Stimulated activated CD8-positive, alpha-beta memory T cell treated with anti-CD3 and anti-CD28 coated beads, Interleukin-12 subunit alpha, Interleukin-12 subunit beta, amount 100 ng/mL, for 24 hours (primary cell): ENCODE measurements around the gene ACSS3.
"Not testable (repeated sequence)": the region's sequence is repeated elsewhere in the genome, so short reads cannot be mapped to it uniquely, and the experiment has no call there.

Experiments used
- DNase-seq: peaks from one replicate; pipeline ENCODE4 v3.0.0-alpha.2; 2020; ENCODE audit errors: extremely low read depth

Gene ACSS3

GRCh38 chr12:81167694-81168093 lies 89.8 kb downstream of the ACSS3 start:
- no peak for DNase-seq

- no peak for DNase-seq
Measured at GRCh38 chr12:81168445-81168844, 90.6 kb downstream of the ACSS3 start.

GRCh38 chr12:81170072-81170471 lies 92.2 kb downstream of the ACSS3 start:
- no peak for DNase-seq

- no peak for DNase-seq
Measured at GRCh38 chr12:81172851-81173250, 95.0 kb downstream of the ACSS3 start.

GRCh38 chr12:81174664-81175063 lies 96.8 kb downstream of the ACSS3 start:
- DNase-seq: no peak

GRCh38 chr12:81176796-81177195 lies 98.9 kb downstream of the ACSS3 start:
- DNase-seq: no peak

GRCh38 chr12:81181691-81182090 lies 103.8 kb downstream of the ACSS3 start:
- DNase-seq: no peak

GRCh38 chr12:81187686-81188085 lies 109.8 kb downstream of the ACSS3 start:
- DNase-seq: no peak

GRCh38 chr12:81196595-81196994 lies 118.7 kb downstream of the ACSS3 start:
- DNase-seq: no peak

- not testable (repeated sequence) for DNase-seq
Measured at GRCh38 chr12:81200561-81200960, 122.7 kb downstream of the ACSS3 start.

- no peak for DNase-seq
Measured at GRCh38 chr12:81203671-81204204, 125.9 kb downstream of the ACSS3 start.

- no peak for DNase-seq
Measured at GRCh38 chr12:81205416-81205815, 127.5 kb downstream of the ACSS3 start.

- DNase-seq: no peak
Measured at GRCh38 chr12:81206429-81206828, 128.6 kb downstream of the ACSS3 start.

GRCh38 chr12:81207173-81207572 lies 129.3 kb downstream of the ACSS3 start:
- no peak for DNase-seq

- DNase-seq: no peak
Measured at GRCh38 chr12:81207664-81208063, 129.8 kb downstream of the ACSS3 start.

GRCh38 chr12:81208187-81208911 lies 130.5 kb downstream of the ACSS3 start:
- no peak for DNase-seq

GRCh38 chr12:81209012-81209411 lies 131.1 kb downstream of the ACSS3 start:
- DNase-seq: no peak

GRCh38 chr12:81209772-81210225 lies 131.9 kb downstream of the ACSS3 start:
- not testable (repeated sequence) for DNase-seq

- no peak for DNase-seq
Measured at GRCh38 chr12:81211306-81211705, 133.4 kb downstream of the ACSS3 start.

- no peak for DNase-seq
Measured at GRCh38 chr12:81212996-81213696, 135.3 kb downstream of the ACSS3 start.

GRCh38 chr12:81216739-81217138 lies 138.9 kb downstream of the ACSS3 start:
- no peak for DNase-seq

- DNase-seq: no peak
Measured at GRCh38 chr12:81221681-81222080, 143.8 kb downstream of the ACSS3 start.
